OCI-M2 (cell line): ENCODE data around the gene DDX27.
A peak's percentile ranks its signal among the peaks of the same experiment; 100 is the strongest.
"Not testable (repeated sequence)": the region's sequence is repeated elsewhere in the genome, so short reads cannot be mapped to it uniquely, and the experiment has no call there.

ENCODE experiments used
- DNase-seq: peaks from one replicate; lab custom pipeline; 2025; ENCODE audit not compliant: unreplicated experiment; lab: John Stamatoyannopoulos, UW

Gene DDX27

GRCh38 chr20:49219091-49219923 is at the start of gene DDX27:
Gene DDX27, plus strand, starts transcription at chr20:49219416. Its CDS starts 33 bp downstream, at chr20:49219449.
- DNase-seq: peak; percentile 91

DNA sequence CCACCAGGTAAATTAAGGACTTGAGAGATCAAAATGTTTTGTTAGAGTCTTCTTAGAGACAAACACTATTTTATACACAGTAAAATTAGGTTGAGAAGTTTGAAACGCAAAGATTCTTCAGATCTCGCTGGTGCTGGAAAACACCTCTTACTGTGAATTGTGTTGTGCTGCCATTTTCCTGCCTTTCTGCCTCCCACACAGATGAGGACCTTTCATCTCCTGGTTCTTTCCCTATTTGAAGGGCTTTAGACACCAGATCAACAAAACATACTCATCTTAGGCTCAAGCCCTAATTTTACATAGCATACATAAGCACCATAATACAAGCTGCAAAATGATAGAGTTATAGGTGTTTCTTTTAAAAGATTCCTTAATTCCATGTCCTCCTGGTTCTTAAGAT is 49.7 kb upstream of the DDX27 start:
- no peak for DNase-seq

DNA sequence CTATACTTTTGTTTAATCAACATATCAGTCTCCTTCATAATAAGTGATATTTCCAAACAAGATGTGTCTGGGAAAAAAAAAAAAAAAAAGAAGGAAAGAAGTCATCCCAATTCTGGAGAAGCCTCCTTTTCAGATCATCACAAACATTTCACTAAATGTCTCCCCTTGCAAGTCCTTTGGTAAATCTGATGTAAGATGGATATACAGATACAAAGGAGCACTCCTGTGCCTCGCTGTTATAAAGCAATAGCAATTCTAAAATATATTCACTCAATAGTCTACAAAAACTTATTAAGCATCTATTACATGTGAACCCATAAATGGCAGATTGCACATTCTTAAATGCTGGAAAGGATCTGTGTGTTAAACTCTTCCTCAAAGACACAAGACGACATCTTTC is 48.5 kb upstream of the DDX27 start:
- no peak for DNase-seq

- DNase-seq: no peak
These were observed 47.3 kb upstream of the DDX27 start for GRCh38 chr20:49171909-49172308.

- no peak for DNase-seq
These were observed 46.8 kb upstream of the DDX27 start for GRCh38 chr20:49172413-49172812.

- no peak for DNase-seq
These were observed 45.0 kb upstream of the DDX27 start for GRCh38 chr20:49174183-49174582.

GRCh38 chr20:49179368-49180277 is 39.6 kb upstream of the DDX27 start:
- no peak for DNase-seq

DNA sequence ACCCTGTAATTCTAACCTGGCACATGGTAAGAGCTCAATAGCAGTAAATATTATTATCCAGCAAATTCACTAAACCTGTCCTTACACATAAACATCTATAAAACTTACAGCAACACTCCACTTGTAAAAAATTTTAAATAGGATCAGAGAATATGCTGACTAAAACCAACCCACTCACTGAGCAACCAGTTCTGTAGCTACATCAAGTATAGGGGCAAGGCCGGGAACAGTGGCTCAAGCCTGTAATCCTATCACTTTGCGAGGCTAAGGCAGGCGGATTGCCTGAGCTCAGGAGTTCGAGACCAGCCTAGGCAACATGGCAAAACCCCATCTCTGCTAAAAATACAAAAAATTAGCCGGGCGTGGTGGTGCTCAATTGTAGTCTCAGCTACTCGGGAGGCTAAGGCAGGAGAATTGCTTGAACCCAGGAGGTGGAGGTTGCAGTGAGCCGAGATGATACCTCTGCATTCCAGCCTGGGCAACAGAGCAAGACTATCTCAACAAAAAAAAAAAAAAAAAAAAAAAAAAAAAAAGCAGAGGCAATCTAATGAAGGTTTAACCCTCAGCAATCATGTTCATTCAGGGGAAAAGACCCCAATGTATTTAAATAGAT is 37.8 kb upstream of the DDX27 start:
- no peak for DNase-seq

GRCh38 chr20:49183444-49183843 is 35.8 kb upstream of the DDX27 start:
- DNase-seq: no peak

DNA sequence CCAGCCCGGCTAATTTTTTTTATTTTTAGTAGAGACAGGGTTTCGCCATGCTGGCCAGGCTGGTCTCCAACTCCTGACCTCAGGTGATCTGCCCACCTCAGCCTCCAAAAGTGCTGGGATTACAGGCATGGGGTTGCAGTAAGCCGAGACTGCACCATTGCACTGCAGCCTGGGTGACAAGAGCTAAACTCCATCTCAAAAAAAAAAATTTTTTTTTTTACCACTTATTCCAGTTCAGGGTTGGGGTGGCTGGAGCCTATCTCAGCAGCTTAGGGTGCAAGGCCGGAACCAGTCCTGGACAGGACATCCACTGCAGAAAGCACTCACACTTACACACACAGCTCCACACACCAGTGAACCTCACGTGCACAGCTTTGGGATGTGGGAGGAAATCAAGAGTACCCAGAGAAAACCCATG is 35.1 kb upstream of the DDX27 start:
- DNase-seq: not testable (repeated sequence)

DNA sequence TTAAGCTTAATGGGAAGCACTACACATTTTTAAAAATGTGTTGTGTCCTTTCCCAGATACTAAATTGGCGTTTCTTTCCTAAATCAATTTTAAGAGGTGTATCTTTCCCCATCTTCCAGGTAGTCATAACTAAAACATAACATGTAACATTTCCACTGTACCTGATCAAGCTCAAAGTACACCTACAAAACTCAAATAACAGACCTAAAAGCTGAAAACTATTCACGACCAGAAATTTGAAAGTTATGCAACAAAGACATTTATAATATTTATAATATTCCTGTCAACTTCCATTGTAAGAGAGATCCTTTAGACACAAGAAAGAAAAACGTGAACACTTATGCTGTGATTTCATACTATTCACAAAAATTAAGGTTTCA is 34.5 kb upstream of the DDX27 start:
- DNase-seq: no peak

GRCh38 chr20:49185071-49185761 is 34.0 kb upstream of the DDX27 start:
- no peak for DNase-seq

GRCh38 chr20:49186535-49187329 is 32.5 kb upstream of the DDX27 start:
- DNase-seq: no peak

DNA sequence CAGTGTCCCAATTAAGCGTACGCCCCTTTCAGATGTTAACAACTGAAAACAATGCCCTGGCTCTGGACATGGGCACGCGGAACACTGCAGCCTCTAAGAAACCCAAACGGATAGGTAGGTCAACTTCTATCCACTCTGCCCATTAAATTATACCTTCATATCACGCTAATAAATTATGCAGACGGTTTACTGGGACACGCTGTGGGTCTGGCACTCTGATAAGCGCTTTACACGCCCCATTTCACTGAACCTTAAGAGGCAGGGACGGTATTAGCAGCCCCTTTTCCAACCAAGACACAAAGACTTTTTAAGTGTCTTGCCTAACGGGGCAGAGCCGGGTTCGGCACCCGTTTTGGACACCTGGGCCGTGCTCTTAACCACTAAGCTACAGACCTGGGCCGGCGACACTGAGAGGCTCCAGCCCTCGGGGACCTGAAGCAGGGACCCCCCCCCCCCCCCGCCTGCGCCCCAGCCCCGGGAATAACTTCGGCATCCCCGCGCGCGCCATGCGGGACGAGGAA is 31.8 kb upstream of the DDX27 start:
- DNase-seq: no peak

GRCh38 chr20:49187851-49188641 is 31.2 kb upstream of the DDX27 start, which contains the start of gene STAU1:
Gene STAU1, minus strand, starts transcription at chr20:49188334. Its CDS starts 22,133 bp downstream, at chr20:49166201.
- DNase-seq: peak; percentile 82

DNA sequence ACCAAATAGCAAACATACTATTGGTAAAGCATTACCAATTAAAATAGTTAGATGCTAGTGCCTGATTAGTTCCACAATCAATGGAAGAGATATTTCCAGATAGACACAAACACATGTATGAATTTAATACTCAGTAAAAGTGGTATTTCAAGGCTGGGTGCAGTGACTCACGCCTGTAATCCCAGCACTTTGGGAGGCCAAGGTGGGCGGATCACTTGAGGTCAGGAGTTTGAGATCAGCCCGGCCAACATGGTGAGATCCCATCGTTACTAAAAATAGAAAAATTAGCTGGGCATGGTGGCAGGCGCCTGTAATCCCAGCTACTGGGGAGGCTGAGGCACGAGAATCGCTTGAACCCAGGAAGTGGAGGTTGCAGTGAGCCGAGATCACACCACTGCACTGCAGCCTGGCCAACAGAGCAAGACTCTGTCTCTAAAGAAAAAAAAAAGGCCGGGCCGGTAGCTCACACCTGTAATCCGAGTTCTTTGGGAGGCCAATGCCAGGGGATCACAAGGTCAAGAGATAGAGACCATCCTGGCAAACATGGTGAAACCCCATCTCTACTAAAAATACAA is 26.2 kb upstream of the DDX27 start:
- DNase-seq: not testable (repeated sequence)

DNA sequence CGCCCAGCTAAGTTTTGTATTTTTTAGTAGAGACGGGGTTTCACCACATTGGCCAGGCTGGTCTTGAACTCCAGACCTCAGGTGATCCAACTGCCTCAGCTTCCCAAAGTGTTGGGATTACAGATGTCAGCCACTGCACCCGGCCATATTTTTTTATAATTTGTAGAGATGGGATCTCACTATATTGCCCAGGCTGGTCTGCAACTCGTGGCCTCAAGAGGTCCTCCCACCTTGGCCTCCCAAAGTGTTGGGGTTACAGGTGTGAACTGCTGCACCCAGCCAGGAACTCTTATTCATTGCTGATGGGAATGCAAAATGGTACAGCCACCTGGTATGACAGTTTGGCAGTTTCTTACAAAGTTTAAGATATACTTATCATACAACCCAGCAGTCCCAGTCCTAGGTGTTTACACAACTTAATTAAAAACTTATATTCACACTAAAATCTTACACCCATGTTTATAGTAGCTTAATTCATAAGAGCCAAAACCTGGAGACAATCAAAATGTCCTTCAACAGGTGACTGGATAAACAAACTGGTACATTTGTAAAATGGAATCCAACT is 19.4 kb upstream of the DDX27 start:
- no peak for DNase-seq

DNA sequence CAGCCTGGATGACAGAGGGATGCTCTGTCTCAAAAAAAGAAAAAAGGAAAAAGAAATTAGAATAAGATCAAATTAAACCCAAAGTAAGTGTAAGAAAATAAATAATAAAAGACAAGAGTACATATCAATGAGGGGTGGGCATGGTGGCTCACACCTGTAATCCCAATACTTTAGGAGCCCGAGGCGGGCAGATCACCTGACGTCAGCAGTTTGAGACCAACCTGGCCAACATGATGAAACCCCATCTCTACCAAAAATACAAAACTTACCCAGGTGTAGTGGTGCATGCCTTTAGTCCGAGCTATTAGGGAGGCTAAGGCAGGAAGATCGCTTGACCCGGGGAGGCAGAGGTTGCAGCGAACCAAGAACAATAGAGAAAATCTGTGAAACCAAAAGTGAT is 16.2 kb upstream of the DDX27 start:
- DNase-seq: no peak
